ENCODE measurements around the gene TFDP2.
"Not testable (repeated sequence)": the region's sequence is repeated elsewhere in the genome, so short reads cannot be mapped to it uniquely, and the experiment has no call there.

The TFDP2 gene

DNA sequence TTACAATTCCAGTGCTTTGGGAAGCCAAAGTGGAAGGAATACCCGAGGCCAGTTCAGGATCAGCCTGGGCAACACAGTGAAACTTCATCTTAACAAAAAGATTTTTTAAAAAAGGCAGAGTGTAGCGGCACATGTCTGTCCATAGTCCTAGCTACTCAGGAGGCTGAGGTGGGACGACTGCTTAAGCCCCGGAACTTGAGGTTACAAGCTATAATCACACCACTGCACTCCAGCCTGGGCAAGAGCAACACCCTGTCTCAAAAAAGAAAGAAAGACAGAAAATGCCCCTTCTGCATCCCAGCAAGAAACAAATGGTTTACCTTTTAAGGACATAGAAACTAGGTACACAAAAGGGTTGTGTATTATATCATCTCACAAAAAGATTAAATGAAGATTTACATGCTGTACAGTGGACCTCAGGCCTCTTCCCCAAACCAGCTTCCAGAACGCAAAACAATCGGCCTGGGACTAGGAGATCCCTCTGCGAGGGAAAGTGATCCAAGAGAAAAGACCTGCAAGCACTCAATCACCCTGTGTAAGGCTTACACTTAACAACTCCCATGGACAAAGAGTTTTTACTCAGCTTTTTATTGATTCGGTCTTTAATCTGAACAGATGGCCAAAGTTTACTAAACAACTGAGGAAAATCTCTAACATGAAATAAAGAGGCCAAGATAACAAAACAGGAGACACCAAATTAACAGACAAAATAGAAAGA lies 21.2 kb downstream of the TFDP2 start:
- no peak for DNase-seq

DNA sequence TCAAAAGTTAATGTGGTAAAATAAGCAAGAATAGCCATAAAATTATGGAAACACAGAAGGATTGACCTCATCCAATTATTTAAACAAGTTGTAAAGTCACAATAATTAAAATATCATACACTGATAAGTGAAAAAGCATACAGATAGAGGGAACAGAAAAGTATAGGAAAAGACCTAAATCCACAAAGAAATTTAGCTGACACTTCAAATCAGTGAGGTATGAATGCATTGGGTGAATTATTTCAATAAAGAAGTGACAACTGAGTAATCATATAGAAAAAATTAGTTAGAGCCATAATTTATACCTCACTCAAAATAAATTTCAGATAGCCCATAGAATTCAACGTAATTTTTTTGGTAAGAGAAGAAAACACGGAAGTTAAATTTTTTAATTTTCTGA lies 25.1 kb downstream of the TFDP2 start:
- no peak for DNase-seq

DNA sequence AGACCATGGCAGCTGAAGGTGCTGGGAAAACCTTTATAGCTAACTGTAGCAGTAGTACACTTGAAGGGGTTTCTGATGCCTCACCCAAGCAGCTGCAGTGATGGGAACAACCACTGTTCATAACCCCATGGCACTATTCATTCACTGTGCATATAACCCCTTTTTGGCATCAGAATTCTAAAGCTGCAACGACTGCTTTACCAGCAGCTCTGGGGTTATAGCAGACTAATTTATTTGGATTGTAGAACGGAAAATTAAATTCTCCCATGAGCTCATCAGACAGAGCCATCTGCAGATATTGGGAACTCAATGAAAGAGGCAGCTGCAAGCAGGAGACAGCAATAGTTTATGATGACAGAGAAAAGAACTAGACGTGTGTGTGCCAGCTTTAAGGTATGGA lies 28.6 kb downstream of the TFDP2 start:
- DNase-seq, result no peak

DNA sequence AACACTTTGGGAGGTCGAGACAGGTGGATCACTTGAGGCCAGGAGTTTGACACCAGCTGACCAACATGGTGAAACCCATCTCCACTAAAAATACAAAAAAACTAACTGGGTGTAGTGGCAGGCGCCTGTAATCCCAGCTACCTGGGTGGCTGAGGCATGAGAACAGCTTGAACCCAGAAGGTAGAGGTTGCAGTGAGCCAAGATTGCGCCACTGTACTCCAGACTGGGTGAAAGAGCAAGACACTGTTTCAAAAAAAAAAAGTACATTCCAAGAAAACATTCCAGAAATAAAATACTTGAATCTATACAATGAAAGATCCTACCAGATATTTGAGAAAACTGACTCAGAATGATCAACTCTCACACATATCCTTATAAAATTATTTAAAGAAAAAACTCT lies 30.4 kb downstream of the TFDP2 start:
- no peak for DNase-seq

DNA sequence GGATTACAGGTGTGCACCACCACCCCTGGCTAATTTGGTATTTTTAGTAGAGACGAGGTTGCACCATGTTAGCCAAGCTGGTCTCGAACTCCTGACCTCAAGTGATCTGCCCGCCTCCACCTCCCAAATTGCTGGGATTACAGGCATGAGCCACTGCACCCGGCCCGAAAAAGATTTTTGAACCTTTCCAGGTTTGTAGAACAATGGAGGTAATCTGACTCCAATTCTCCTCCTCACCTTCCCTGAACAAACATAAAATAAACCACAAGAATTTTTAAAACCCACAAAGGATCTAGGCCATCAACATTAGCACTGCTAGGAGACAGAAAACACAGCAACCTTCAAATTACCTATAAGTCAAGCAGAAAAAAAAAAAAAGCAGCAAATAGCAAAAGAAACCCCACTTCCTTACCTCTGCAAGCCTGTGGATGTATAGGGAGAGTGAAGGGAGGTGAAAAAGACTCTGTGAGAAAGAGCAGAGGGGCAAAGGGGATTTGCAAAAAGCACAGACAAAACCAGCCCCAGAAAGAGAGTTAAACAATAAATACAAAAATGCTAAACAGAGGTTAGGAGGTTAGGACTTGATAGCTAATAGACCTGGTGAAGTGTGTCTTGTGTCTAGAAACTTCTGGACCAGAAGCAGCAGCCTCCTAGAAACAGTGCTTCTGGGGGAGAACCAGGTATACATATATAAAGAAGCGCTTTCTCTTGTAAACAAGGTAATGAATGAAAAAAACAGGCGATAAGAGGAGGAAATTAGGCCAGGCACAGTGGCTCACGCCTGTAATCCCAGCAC lies 32.1 kb downstream of the TFDP2 start:
- DNase-seq, result no peak

DNA sequence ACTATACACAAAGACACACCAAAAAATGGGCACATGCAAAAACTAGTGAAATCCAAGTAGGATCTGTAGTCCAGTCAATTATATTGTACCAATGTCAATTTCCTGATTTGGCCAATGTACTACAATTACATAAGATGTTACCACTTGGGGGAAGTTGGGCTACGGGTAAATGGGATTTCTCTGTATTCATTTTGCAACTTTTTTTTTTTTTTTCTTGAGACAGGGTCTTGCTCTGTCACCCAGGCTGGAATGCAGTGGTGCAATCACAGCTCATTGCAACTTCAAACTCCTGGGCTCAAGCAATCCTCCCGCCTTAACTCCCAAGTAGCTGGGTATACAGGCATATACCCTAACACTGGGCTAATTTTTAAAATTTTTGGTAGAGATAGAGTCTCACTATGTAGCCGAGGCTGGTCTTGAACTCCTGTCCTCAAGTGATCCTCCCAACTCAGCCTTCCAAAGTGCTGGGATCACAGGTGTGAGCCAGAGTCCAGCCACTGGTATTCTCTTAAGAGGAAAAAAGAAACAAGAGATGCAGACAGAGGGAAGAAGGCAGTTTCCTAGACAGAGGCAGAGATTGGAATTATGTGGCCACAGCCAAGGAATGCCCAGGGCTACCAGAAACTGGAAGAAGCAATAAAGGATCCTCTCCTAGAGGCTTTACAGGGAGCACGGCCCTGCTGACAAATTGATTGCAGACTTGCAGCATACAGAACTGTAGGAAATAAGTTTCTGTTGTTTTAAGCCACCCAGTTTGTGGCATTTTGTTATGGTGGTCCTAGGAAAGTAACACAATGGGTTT lies 33.3 kb downstream of the TFDP2 start:
- DNase-seq, result no peak

DNA sequence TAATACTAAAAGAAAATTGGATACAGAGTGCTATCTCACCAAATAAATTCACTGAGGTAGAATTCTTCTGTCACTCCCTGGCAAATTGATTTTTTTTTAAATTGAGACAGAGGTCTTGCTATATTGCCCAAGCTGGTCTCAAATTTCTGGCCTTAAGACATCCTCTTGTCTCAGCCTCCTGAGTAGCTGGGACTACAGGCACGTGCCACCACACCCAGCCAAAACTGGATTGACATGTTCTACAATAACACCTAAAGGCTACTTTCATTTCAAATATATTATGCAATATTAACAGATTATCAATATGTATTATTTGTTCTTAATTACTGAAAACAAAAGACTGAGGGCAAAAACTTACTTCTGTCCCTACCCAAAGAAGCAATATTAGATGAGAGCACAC lies 36.7 kb downstream of the TFDP2 start:
- no peak for DNase-seq

DNA sequence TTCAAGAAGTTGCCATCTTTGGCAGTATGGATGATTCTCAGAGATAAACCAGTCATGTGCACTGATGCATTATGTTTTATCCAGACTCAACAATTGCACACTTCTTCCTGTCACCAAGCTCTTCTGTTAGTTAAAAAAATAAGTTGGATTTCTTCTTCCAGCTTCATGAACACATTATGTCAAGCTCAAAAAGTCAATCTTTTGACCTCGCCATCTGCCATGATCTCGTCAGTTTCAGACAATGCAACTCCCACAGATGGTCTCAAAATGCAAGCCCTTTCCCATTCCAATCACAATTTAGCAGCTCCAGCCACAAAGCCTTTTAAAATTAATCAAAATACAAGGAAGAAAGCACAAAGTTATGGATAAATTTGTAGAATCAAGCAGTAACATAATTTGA lies 42.8 kb downstream of the TFDP2 start:
- no peak for DNase-seq

DNA sequence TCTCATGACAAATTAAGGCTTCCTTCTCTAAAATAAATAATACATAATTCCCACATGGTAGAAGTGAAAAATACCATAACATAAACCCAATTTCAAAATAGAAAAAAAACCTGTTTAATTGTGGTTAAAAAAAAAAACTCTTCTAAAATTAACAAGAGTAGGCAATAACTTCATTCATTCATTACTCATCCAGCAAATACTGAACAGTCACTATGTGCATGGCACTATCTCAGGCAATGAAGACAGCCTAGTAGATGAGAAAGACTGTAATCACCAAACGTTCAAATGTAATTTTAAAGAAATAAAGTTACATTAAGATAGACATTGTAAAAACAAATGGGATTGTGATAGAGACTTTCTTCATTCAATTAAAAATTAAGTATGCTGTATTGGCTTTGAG lies 43.4 kb downstream of the TFDP2 start:
- DNase-seq, result no peak

DNA sequence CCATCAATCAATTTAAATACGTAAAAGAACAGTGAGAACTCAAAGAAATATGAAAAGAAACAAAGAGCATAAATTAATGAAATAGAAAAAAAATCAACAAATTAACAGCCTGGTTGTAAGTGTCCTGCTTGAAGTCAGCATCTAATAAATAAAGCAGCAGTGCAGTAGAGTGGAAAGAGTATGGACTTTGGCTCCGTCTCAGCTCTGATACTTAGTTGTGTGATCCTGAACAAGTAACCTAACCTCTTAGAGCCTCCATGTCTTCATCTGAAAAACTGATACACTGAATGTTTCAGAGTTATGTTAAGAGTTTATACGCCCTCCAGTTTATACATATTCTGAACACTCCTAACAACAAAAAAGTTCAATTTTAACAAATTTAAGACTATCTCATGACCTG lies 44.6 kb downstream of the TFDP2 start:
- DNase-seq, result no peak

DNA sequence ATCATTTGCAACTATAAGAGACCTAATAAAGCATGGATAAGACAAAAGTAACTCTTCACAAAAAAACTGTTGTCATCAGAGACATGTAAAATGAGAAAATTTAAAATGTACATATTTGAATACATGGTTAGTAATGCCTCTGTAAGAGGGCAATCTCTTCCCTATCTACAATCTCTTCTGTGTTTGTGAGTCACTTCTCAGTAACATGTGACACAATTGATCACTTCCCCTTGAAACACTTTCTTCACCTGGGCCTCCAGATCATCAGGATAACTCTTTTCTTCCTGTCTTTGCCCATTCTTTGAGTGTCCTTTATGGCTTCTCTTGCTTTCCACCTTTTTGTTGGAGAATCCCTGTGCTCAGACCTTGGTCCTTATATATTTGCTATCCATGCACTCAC lies 50.4 kb downstream of the TFDP2 start:
- DNase-seq, result peak in 1 of 2 donors; percentile 46

DNA sequence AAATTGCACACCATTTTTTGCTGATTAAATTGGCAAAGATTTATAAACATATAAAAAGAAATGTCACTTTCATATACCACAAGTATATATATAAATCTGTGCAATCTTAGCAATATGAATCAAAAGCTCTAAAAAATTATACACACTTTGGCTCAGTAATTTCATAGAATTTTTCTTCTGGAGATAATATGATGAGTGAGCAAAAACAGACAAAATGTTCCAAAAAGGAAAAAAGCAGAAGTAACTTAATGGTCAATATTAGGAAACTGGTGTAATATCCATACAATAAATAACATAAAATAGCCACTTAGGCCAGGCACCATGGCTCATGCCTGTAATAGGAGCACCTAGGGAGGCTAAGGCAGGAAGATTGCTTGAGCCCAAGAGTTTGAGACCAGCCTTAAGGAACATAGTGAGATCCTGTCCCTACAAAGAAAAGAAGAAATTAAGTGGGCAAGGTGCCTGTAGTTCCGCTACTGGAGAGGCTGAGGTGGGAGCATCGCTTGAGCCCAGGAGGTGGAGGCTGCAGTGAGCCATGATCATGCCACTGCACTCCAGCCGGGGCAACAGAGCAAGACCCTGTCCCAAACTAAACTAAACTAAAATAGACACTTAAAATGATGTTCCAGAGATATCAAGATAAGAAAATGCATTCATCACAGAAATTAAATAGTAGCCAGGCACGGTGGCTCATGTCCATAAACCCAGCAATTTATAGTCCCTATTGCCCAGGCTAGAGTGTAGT lies 52.1 kb downstream of the TFDP2 start:
- no peak for DNase-seq

DNA sequence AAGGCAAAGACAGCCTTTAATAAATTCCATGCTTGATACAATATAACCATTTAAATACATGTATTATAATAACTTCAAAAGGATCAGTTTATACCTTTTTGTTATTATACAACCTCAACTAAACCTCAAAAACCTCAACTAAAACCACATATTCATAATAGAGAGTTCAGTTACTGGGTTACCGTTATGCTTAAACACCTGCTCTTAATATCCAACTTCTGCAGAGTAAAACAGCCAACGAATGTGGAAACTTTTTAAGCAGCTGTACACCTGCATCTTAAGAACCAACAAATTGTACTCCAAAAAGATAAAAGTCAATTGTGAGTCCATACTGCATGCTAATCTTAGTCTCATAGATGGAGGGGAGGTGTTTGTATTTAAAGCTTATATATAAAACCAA lies 53.5 kb downstream of the TFDP2 start:
- no peak for DNase-seq

DNA sequence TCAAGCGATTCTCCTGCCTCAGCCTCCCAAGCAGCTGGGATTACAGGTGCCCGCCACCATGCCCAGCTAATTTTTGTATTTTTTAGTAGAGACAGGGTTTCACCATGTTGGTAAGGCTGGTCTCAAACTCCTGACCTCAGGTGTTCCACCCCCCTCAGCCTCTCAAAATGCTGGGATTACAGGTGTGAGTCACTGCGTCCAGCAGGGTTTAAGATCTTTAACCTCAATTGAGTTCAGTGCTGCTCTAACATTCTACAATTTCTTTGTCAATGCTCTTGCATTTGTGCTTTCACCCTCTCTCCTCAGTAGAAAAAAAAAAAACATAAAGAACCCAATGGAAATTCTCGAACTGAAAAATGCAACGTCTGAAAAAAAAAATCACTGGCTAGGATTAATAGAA lies 60.4 kb downstream of the TFDP2 start:
- DNase-seq, result not testable (repeated sequence)

DNA sequence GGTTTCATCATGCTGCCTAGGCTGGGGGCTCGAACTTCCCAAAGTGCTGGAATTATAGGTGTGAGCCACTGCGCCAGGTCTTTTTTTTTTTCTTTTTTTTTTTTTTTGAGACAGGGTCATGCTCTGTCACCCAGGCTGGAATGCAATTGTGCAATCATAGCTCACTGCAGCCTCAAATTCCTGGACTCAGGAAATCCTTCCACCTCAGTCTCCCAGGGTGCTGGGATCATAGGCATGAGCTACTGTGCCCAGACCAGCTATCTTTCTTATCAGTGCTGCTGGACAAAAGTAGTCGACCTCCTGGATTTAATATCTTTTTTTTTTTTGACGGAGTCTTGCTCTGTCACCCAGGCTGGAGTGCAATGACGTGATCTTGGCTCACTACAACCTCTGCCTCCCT lies 60.8 kb downstream of the TFDP2 start:
- no peak for DNase-seq

DNA sequence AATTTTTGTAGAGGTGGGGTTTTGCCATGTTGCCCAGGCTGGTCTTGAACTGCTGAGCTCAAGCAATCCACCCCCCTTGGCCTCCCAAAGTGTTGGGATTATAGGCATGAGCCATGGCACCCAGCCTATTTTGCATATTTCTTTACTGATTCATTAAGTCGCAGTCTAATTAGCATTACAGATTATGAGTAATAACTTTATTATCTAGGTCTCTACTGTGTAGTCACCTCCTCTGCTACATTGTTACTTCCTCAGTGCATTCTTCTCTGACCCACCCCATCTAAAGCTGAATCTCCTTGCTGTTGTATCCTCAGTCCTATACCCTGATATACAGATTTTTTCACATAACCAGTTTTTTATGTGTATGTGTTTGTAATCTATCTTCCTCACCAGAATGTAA lies 61.7 kb downstream of the TFDP2 start:
- no peak for DNase-seq

DNA sequence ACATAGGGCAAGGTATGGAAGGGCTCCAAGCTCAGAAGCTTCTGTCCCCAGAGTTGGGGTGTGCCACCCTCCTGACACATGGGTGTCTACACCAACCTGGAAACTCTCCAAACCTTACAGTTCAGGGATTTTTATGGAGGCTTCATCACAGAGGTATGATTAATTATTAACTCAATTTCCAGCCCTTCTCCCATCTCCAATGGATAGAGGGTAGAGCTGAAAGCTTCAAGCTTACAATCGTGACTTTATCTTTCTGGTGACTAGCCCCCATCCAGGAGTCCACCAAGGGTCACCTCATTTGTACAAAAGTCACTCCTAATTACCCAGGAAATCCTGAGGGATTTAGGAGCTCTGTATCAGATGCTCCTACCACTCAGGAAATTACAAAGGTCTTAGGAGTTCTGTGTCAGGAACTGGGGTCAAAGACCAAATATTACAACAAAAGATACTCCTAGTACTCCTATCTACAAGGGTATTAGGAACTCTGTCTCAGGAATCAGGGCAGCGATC lies 62.7 kb downstream of the TFDP2 start:
- no peak for DNase-seq

DNA sequence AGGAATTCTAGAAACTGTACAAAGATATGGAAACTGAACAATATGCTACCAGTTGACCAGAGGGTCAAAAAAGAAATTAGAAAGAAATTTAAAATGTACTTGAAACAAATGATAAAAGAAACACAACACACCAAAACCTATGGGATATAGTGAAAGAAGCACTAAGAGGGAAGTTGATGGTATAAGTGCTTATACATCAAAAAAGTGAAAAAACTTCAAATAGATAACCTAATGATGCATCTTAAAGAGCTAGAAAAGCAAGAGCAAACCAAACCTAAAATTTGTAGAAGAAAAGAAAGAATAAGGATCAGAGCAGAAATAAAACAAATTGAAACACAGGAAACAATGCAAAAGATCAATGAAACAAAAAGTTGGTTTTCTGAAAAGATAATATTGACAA lies 68.2 kb downstream of the TFDP2 start:
- DNase-seq, result no peak

DNA sequence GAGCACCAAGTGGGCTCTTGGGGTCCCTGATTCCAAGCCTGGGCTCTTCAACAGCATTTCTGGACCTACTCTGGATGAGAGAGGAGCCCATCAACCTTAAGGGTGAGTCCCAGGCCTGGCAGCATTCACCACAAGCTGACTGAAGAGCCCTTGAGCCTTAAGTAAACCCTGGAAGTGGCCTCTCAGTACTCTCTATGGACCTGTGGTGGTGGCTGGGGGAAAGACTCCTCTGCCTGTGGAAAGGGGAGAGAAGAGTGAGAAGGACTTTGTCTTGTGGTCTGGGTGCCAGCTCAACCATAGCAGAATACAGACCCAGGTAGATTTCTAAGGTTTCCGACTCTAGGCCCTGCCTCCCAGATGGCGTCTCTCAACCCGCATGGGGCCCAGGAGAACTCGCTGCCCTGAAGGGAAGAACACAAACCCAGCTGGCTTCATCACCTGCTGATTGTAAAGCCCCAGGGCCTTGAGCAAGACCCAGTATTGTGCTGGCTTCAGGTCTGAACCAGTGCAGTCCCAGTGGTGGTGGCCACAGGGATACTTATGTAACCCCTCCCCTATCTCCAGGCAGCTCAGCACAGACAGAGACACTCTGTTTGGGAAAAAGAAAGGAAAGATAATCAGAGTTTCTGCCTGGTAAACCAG lies 71.4 kb downstream of the TFDP2 start:
- no peak for DNase-seq

DNA sequence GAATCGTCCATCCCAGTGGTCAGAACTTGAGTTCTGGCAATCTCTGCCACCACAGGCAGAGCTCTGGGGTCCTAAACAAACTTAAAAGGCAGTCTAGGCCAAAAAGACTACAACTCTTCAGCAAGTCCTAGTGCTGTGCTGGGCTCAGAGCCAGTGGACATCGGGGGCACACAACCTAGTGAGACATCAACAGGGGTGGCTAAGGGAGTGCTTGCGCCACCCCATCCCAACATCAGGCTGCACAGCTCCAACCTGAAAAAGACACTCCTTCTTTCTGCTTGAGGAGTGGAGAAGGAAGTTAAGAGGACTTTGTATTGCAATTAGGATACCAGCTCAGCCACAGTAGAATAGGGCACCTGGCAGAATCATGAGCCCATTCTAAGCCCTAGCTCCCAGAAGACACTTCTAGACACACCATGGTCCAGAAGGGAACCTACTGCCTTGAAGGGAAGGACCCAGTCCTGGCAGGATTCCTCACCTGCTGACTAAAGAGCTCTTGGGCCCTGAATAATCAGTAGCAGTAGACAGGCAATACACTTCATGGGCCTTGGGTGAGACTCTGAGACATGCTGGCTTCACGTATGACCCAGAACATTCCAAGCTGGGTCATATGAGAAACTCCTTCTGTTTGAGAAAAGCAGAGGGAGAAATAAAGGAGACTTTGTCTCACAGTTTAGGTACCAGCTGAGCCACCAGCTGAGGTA lies 72.0 kb downstream of the TFDP2 start:
- no peak for DNase-seq

DNA sequence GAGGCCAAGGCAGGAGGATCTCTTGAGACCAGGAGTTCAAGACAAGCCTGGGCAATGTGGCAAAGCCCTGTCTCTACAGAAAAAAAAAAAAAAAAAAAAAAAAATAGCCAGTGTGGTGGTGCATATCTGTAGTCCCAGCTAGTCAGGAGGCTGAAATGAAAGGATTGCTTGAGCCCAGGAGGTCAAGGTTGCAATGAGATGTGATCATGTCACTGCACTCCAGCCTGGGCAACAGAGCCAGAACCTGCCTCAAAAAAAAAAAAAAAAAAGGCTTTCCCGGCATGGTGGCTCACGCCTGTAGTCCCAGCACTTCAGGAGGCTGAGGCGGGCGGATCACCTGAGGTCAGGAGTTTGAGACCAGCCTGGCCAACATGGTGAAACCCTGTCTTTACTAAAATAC lies 73.7 kb downstream of the TFDP2 start:
- DNase-seq, result not testable (repeated sequence)

DNA sequence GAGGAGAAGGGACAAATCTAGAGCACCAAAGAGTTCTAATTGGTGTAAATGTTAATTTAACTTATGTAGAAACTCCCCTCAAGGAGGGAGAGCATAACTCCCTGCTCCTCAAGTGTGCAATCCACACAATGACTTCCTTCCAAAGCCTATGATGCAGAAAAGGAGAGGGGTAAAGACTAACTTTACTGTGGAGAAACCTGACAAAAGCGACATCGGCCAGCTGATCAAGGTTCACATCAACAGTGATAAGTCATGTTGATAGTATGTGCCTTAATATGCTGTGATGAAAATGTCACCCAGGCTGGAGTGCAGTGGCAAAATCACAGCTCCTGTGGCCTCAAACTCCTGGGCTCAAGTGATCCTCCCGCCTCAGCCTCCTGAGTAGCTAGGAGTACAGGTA lies 76.5 kb downstream of the TFDP2 start:
- no peak for DNase-seq
